OCI-LY1 (cell line): Measurements from ENCODE around the gene PLIN4.
A peak's percentile ranks its signal among the peaks of the same experiment; 100 is the strongest.

Experiments
- H2AFZ ChIP-seq: fragments of 200-600 bp; sonication (generic), shearing (Covaris generic); 2 replicates; pipeline ENCODE4 v1.6.0; 2014; ENCODE audit warnings: antibody characterized with exemption, mild to moderate bottlenecking, low read length
- H3F3A ChIP-seq: fragments of 200-600 bp; sonication (generic), shearing (Covaris generic); 2 replicates; pipeline ENCODE4 v1.6.0; 2014; ENCODE audit warnings: mild to moderate bottlenecking, antibody characterized with exemption, low read length, moderate library complexity; ENCODE audit not compliant: insufficient read depth
- H3K27ac ChIP-seq: fragments of 200-600 bp; sonication (generic); 2 replicates; pipeline ENCODE4 v1.5.1; 2014; ENCODE audit warnings: low read length, mixed run types, mild to moderate bottlenecking, low read depth; ENCODE audit not compliant: poor library complexity, severe bottlenecking
- H3K27me3 ChIP-seq: fragments of 200-600 bp; sonication (generic); 2 replicates; pipeline ENCODE4 v1.6.0; 2014; ENCODE audit warnings: antibody characterized with exemption, mild to moderate bottlenecking, low read length, moderate library complexity; ENCODE audit not compliant: insufficient read depth
- H3K36me3 ChIP-seq: fragments of 200-600 bp; sonication (generic); 2 replicates; pipeline ENCODE4 v1.6.1; 2014; ENCODE audit warnings: mild to moderate bottlenecking, antibody characterized with exemption, low read length, moderate library complexity, mixed read lengths; ENCODE audit not compliant: insufficient read depth
- H3K4me1 ChIP-seq: fragments of 200-600 bp; sonication (generic); 2 replicates; pipeline ENCODE4 v1.5.1; 2014; ENCODE audit warnings: mild to moderate bottlenecking, low read length, moderate library complexity; ENCODE audit not compliant: insufficient read depth, severe bottlenecking
- H3K4me2 ChIP-seq: fragments of 200-600 bp; sonication (generic), shearing (Covaris generic); 2 replicates; pipeline ENCODE4 v1.6.1; 2014; ENCODE audit warnings: low read length
- H3K4me3 ChIP-seq: fragments of 200-600 bp; sonication (generic); 2 replicates; pipeline ENCODE4 v1.5.1; 2014; ENCODE audit warnings: low read length, low read depth, mild to moderate bottlenecking, mixed read lengths; ENCODE audit not compliant: poor library complexity, severe bottlenecking
- H3K79me2 ChIP-seq: fragments of 200-600 bp; shearing (Covaris generic); 2 replicates; pipeline ENCODE4 v1.6.1; 2016; ENCODE audit warnings: mixed run types, low read length, mixed read lengths; ENCODE audit not compliant: insufficient read depth
- H3K9ac ChIP-seq: fragments of 200-600 bp; sonication (generic), shearing (Covaris generic); 2 replicates; pipeline ENCODE4 v1.6.1; 2014; ENCODE audit warnings: mild to moderate bottlenecking, low read length, mixed read lengths
- H3K9me2 ChIP-seq: fragments of 200-600 bp; sonication (generic), shearing (Covaris generic); 2 replicates; pipeline ENCODE4 v1.6.1; 2014; ENCODE audit warnings: low read depth, mild to moderate bottlenecking, low read length, mixed read lengths
- H3K9me3 ChIP-seq: fragments of 200-600 bp; shearing (Covaris generic); 2 replicates; pipeline ENCODE4 v1.6.1; 2014; ENCODE audit warnings: low read length, mixed read lengths
- H4K20me1 ChIP-seq: fragments of 200-600 bp; sonication (generic), shearing (Covaris generic); 2 replicates; pipeline ENCODE4 v1.6.0; 2016; ENCODE audit warnings: mild to moderate bottlenecking, low read length; ENCODE audit not compliant: insufficient read depth
- EZH2 ChIP-seq: fragments of 200-600 bp; sonication (generic), shearing (Covaris generic); IDR thresholded peaks from 2 replicates; pipeline ENCODE4 v1.8.0; 2017; ENCODE audit warnings: borderline replicate concordance, mixed run types, mild to moderate bottlenecking, antibody characterized with exemption, low read length, moderate library complexity, mixed read lengths
- TF ChIP-seq, protein P1 (sequence below): fragments of 200-600 bp; sonication (generic), shearing (Covaris generic); IDR thresholded peaks from 2 replicates; pipeline ENCODE4 v1.5.1; 2017; ENCODE audit warnings: mild to moderate bottlenecking, antibody characterized with exemption, low read length, moderate library complexity, mixed read lengths

PLIN4 gene

DNA sequence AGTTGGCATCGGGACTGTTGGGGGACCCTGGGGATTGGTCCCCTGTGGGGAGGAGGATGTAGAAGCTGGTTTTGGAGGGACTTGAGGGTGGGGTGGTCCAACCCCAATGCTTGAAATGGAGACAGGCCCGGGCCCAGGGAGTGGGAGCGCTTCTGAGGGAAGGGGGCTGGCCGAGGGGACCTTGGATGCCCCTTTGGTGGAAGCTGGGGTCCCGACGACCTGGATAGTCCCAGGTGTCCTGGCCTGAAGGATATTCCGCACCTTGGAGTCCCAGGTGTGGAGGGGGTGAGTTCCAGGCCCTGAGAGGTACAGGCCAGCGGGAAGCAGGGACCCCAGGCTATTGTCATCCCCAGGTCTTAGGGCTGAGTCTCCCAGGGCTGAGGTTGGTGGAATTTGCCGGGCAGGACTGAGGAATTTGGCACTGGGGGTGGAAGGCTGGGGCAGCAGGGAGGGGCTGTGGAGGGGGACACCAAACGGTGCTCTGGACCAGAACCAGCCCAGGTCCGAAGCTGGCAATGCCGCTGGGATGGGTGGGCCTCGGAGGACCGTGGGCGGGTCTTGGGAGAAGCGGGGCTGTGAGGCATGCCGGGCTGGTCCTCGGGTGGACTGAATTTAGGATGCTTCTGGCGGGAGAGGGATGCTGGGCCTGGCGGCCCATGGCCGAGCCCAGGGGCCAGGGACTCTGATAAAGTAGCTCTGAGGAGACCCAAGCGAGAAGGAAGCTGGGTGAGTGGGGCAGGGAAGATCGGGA lies 44.3 kb downstream of the PLIN4 start:
- no peak overlapping the region for H3K27ac ChIP-seq

DNA sequence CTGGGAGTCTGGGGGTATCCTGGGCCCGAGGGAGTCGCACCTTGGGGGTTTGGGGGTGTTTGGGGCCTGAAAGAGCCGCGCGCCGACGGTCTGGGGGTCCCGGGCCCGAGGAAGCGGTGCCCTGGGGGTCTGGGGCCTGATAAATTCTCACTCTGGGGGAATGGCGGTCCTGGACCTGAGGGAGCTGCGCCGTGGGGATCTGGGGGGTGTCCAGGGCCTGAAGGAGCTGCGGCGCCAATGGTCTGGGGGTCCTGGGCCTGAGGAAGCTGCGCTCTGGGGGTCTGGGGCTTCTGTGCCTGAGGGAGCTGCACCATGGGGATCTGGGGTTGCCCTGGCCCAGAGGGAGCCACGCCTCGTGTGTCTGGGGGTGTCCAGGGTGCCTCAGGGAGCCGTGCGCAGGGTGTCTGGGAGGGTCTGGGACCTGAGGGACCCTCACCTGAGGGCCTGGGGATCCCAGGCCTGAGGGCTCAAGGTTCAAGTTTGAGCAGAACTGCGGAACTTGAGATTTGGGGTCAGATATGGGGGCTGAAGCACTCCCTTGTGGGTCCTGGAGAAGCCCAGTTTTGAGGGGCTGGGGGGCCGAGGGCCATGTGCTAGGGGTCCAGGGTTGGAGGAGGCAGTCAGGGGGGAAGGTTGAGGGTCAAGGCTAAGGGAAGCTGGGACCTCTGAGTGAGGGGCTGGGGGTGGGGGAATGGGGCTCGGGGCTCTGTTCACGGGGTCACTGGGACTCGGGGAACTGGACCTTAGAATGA lies 45.1 kb downstream of the PLIN4 start:
- TF ChIP-seq EZH2 = no peak
- TF ChIP-seq, protein P1, sequence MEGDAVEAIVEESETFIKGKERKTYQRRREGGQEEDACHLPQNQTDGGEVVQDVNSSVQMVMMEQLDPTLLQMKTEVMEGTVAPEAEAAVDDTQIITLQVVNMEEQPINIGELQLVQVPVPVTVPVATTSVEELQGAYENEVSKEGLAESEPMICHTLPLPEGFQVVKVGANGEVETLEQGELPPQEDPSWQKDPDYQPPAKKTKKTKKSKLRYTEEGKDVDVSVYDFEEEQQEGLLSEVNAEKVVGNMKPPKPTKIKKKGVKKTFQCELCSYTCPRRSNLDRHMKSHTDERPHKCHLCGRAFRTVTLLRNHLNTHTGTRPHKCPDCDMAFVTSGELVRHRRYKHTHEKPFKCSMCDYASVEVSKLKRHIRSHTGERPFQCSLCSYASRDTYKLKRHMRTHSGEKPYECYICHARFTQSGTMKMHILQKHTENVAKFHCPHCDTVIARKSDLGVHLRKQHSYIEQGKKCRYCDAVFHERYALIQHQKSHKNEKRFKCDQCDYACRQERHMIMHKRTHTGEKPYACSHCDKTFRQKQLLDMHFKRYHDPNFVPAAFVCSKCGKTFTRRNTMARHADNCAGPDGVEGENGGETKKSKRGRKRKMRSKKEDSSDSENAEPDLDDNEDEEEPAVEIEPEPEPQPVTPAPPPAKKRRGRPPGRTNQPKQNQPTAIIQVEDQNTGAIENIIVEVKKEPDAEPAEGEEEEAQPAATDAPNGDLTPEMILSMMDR = no peak
- Histone ChIP-seq H3K4me3 (peak overlapping the region; percentile 99), H3K27me3 (no peaks in the 10 kb centered on the region), H3K27ac (no peak overlapping the region), H3K79me2 (peaks cover 11% of the 10 kb centered on the region), H3K4me1 (peaks cover 35% of the 10 kb centered on the region), H4K20me1 (no peaks in the 10 kb centered on the region), H3K9me3 (no peaks in the 10 kb centered on the region), H3K9ac (peak overlapping the region; percentile 90), H3K4me2 (peak overlapping the region; percentile 73), H2AFZ (no peak overlapping the region), H3K9me2 (no peaks in the 10 kb centered on the region), H3F3A (no peaks in the 10 kb centered on the region), H3K36me3 (peaks cover 21% of the 10 kb centered on the region)

More for the DNA sequence above, 44.3 kb downstream of the PLIN4 start:
- peak overlapping the region; percentile 99 for H3K4me3 ChIP-seq
- H3K9ac ChIP-seq = peak overlapping the region; percentile 90
- no peak for TF ChIP-seq EZH2
- TF ChIP-seq, protein P1 = no peak
- H3K4me2 ChIP-seq = peak overlapping the region; percentile 73
- no peaks in the 10 kb centered on the region for H3K27me3 ChIP-seq
- peaks cover 35% of the 10 kb centered on the region for H3K4me1 ChIP-seq
- H3K9me2 ChIP-seq = no peaks in the 10 kb centered on the region
- peaks cover 11% of the 10 kb centered on the region for H3K79me2 ChIP-seq
- peaks cover 29% of the 10 kb centered on the region for H3K36me3 ChIP-seq
- no peaks in the 10 kb centered on the region for H4K20me1 ChIP-seq
- no peaks in the 10 kb centered on the region for H3F3A ChIP-seq
- no peaks in the 10 kb centered on the region for H3K9me3 ChIP-seq
- no peak overlapping the region for H2AFZ ChIP-seq

DNA sequence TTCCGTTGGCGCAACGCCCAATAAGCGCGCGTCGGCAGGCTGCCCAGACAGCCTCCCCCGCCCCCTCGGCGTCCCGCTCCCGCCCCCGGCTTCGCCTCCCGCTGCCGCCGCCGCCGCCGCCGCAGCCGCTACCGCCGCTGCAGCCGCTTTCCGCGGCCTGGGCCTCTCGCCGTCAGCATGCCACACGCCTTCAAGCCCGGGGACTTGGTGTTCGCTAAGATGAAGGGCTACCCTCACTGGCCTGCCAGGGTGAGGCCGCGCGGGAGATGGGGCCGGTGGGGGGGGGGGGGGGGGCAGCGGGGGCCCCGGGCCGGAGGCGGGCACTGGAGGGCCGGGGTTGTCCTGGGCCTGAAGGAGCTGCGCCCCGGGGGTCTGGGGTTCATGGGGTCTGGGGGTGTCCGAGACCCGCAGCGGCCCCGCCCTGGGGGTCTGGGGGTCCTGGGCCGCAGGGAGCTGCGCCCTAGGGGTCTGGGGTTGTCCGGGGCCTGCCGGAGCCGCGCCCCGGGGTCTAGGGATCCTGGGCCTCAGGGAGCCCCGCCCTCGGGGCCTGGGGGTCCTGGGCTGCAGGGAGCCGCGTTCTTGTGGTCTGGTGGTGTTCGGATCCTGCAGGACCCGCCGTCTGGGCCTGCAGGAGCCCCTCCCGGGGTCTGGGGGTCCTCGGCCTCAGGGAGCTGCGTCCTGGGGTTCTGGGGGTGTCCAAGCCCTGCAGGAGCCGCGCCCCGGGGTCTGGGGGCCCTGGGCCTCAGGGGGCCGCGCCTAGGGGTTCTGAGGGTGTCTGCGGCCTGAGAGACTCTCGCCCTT lies 45.9 kb downstream of the PLIN4 start, which contains the start of gene HDGFL2:
Gene HDGFL2 (plus strand): TSS at position 124 of the 801 bp plus-strand sequence. CDS start 54 bp downstream, at position 178.
- peak within 1 kb of the TSS; percentile 91 for H3K27ac ChIP-seq

More for the DNA sequence above, 45.9 kb downstream of the PLIN4 start, which contains the start of gene HDGFL2:
- Histone ChIP-seq H3K9me2 (no peaks in the 10 kb centered on the region), H3K9ac (peak within 1 kb of the TSS; percentile 90), H3K4me1 (peaks cover 35% of the 10 kb centered on the region), H3K4me2 (peak within 1 kb of the TSS; percentile 76), H3K36me3 (peaks cover 18% of the 10 kb centered on the region), H4K20me1 (no peaks in the 10 kb centered on the region), H3K79me2 (peaks cover 11% of the 10 kb centered on the region), H3K27me3 (no peaks in the 10 kb centered on the region), H3F3A (no peaks in the 10 kb centered on the region), H2AFZ (no peak within 1 kb of the TSS; the same call in 1 of the 2 replicates), H3K9me3 (no peaks in the 10 kb centered on the region), H3K4me3 (peak within 1 kb of the TSS; percentile 99)
- TF ChIP-seq, protein P1 = no peak
- TF ChIP-seq EZH2 = no peak
